K562 (cell line): ENCODE measurements around the gene RHOA. TPM values are rescaled to one million over a fixed set of nuclear protein-coding genes. Genes with fewer than 3 reads are reported as not detected.
A peak's percentile ranks its signal among the peaks of the same experiment; 100 is the strongest.

Experiments used
- ATAC-seq: fragments of 200-7000 bp; cut with Tn5 transposase; 3 replicates; pipeline ENCODE4 v1.9.1; 2020; ENCODE audit warnings: moderate library complexity
- BruUV-seq: library from RNA; stranded (reverse); fragments of 400-500 nt; replicated peaks from 2 replicates; lab custom pipeline; 2021; lab: Mats Ljungman, UMichigan
- CTCF ChIA-PET: fragments of 300-600 bp; formaldehyde crosslinking; extraction: SDS; loops from one replicate; lab custom pipeline; 2021; ENCODE audit warnings: low intra/inter-chr PET ratio; lab: Yijun Ruan, JAX
- POLR2A ChIA-PET: fragments of 300-600, 350-650 bp; sonication (Branson Sonifier 250); formaldehyde crosslinking; extraction: SDS; loops from one replicate; lab custom pipeline; 2021; ENCODE audit warnings: antibody characterized with exemption, inconsistent platforms; lab: Yijun Ruan, JAX
- DNase-seq, 4 experiments: peaks; one replicate each; pipeline versions ENCODE4 v3.0.0 to v3.0.0-alpha.2; 2011 to 2018; ENCODE audit warnings: low spot score in 3 of 4, mixed read lengths in 3 of 4; ENCODE audit errors: extremely low read depth in 1 of 4
- FAIRE-seq: peaks from 2 replicates; lab custom pipeline; 2011; peaks lifted over from hg19 to GRCh38; lab: Jason Lieb, UNC
- H2AFZ ChIP-seq: 2 replicates; pipeline ENCODE4 v1.6.0; 2011; ENCODE audit warnings: low read depth, low read length, control low read depth, inconsistent platforms
- H3K27ac ChIP-seq: fragments of 200-600 bp; 3 replicates; pipeline ENCODE4 v1.8.0; 2011; ENCODE audit warnings: low read depth, mild to moderate bottlenecking, control low read depth, inconsistent platforms, low read length, moderate library complexity, mixed read lengths; ENCODE audit errors: extremely low read depth
- H3K27me3 ChIP-seq, 2 experiments: fragments of 300-600 bp in 1 of 2; 2 replicates in 1 of 2; 3 replicates in 1 of 2; pipeline versions ENCODE4 v1.6.0 to v1.8.0; 2011; ENCODE audit warnings: inconsistent platforms in 2 of 2, low read length in 2 of 2, mild to moderate bottlenecking in 1 of 2, mixed read lengths in 1 of 2, moderate library complexity in 1 of 2; ENCODE audit not compliant: control insufficient read depth in 2 of 2, insufficient read depth in 2 of 2
- H3K36me3 ChIP-seq: fragments of 300-600 bp; 3 replicates; pipeline ENCODE4 v1.8.0; 2011; ENCODE audit warnings: mild to moderate bottlenecking, low read length, inconsistent platforms; ENCODE audit not compliant: control insufficient read depth, insufficient read depth
- H3K4me1 ChIP-seq, 2 experiments: fragments of 200-600 bp in 1 of 2; replicated peaks in 1 of 2; 2 replicates in 1 of 2; 3 replicates in 1 of 2; pipeline versions ENCODE4 v1.5.1 to v1.8.0; 2011; ENCODE audit warnings: inconsistent platforms in 2 of 2, low read length in 2 of 2, mild to moderate bottlenecking in 1 of 2, mixed read lengths in 1 of 2, moderate library complexity in 1 of 2; ENCODE audit not compliant: control insufficient read depth in 2 of 2, insufficient read depth in 2 of 2
- H3K4me2 ChIP-seq: 2 replicates; pipeline ENCODE4 v1.6.1; 2011; ENCODE audit warnings: low read length, control low read depth, inconsistent platforms, mixed read lengths; ENCODE audit not compliant: insufficient read depth
- H3K4me3 ChIP-seq: fragments of 200-600 bp; sonication (generic), shearing (Covaris generic); 2 replicates; pipeline ENCODE4 v1.5.1; 2016; ENCODE audit warnings: control low read depth, inconsistent platforms
- H3K79me2 ChIP-seq: fragments of 200-600 bp; 3 replicates; pipeline ENCODE4 v1.8.0; 2011; ENCODE audit warnings: low read length, inconsistent platforms; ENCODE audit not compliant: control insufficient read depth, insufficient read depth
- H3K9ac ChIP-seq, 2 experiments: 2 replicates each; pipeline versions ENCODE4 v1.6.0 to v1.6.1; 2011; ENCODE audit warnings: low read depth in 2 of 2, low read length in 2 of 2, control low read depth in 1 of 2, inconsistent platforms in 1 of 2, mild to moderate bottlenecking in 1 of 2, mixed read lengths in 1 of 2; ENCODE audit not compliant: insufficient read depth in 1 of 2
- H3K9me1 ChIP-seq: one replicate; pipeline ENCODE4 v1.6.0; 2011; ENCODE audit warnings: inconsistent platforms, mild to moderate bottlenecking, low read length, moderate library complexity; ENCODE audit not compliant: control insufficient read depth, insufficient read depth
- H3K9me3 ChIP-seq: replicated peaks from 2 replicates; pipeline ENCODE4 v1.5.1; 2011; ENCODE audit warnings: low read depth, low read length, inconsistent platforms; ENCODE audit not compliant: control insufficient read depth, insufficient read depth
- H4K20me1 ChIP-seq: replicated peaks from 2 replicates; pipeline ENCODE4 v1.6.1; 2011; ENCODE audit warnings: low read length, inconsistent platforms, mixed read lengths; ENCODE audit not compliant: control insufficient read depth, insufficient read depth
- CLOCK ChIP-seq: fragments of 250-450 bp; sonication (Bioruptor Pico); IDR thresholded peaks from 2 replicates; pipeline ENCODE4 v1.4.0; 2020; ENCODE audit warnings: mild to moderate bottlenecking, moderate library complexity, borderline replicate concordance
- HINFP ChIP-seq: fragments of 450-650 bp; conservative IDR thresholded peaks from 2 replicates; pipeline ENCODE4 v1.6.1; 2016; ENCODE audit warnings: missing genetic modification characterization, low read depth, mild to moderate bottlenecking, control low read depth, missing compliant biosample characterization
- IRF9 ChIP-seq: fragments of 450-650 bp; IDR thresholded peaks from 2 replicates; pipeline ENCODE4 v1.6.1; 2016; ENCODE audit warnings: missing biosample characterization, missing genetic modification characterization
- PCBP2 ChIP-seq: fragments of 200-400 bp; formaldehyde crosslinking; IDR thresholded peaks from 2 replicates; pipeline ENCODE4 v1.6.1; 2018; ENCODE audit warnings: low read length, low read depth, mild to moderate bottlenecking, moderate library complexity; ENCODE audit not compliant: poor library complexity, severe bottlenecking
- SAFB ChIP-seq: fragments of 200-400 bp; formaldehyde crosslinking; IDR thresholded peaks from 2 replicates; pipeline ENCODE4 v1.6.1; 2017; ENCODE audit warnings: low read depth, low read length, borderline replicate concordance
- ZBTB49 ChIP-seq: sonication (generic); formaldehyde crosslinking; IDR thresholded peaks from 2 replicates; pipeline ENCODE4 v1.8.0; 2022; ENCODE audit warnings: missing genetic modification reagents, mild to moderate bottlenecking, borderline replicate concordance
- ZNF146 ChIP-seq: IDR thresholded peaks from one replicate; pipeline ENCODE4 v1.6.1; 2018; ENCODE audit warnings: missing compliant biosample characterization; ENCODE audit not compliant: unreplicated experiment
- WGBS: fragments of 100-300 bp; shearing (Covaris generic); methylation state at CpG from one replicate; pipeline ENCODE4 v1.1.6; 2016; ENCODE audit warnings: low coverage, mixed read lengths; ENCODE audit not compliant: insufficient coverage; ENCODE audit errors: missing lambda C conversion rate; 5-methylcytosine and 5-hydroxymethylcytosine counted together
- in situ Hi-C: fragments of 300-500 bp; cut with MboI; formaldehyde crosslinking; loops from 4 replicates; pipeline ENCODE4 v1.15.0; 2018; ENCODE audit warnings: inconsistent platforms, mixed read lengths
- intact Hi-C: fragments of 100-400 bp; cut with micrococcal nuclease; formaldehyde crosslinking; loops from 2 replicates; pipeline ENCODE4 v1.14.2; 2022
- polyA plus RNA-seq, 8 experiments: library from polyadenylated mRNA; depleted of rRNA in 4 of 8; stranded (reverse) in 5 of 8; unstranded in 3 of 8; fragments of >200 nt; fragmentation: Nextera tagmentation in 2 of 8; fragmentation: Illumina TruSeq in 1 of 8; extraction: Ambion mirVana in 2 of 8; extraction: Trizol in 1 of 8; gene quantifications; 2 replicates each; pipeline versions ENCODE4 v1.2.1 to v1.2.3, GENCODE V29; 2011 to 2014; ENCODE audit warnings: inconsistent platforms in 1 of 8, missing spikeins in 1 of 8
- total RNA-seq, 7 experiments: library from RNA; depleted of rRNA in 6 of 7; stranded (reverse); fragments of >200 nt in 6 of 7; fragmentation: Illumina TruSeq in 2 of 7; extraction: Trizol in 2 of 7; gene quantifications; 2 replicates each; pipeline versions ENCODE4 v1.2.1 to v1.2.3, GENCODE V29; 2011 to 2021; ENCODE audit warnings: low replicate concordance in 1 of 7
- TF ChIP-seq, protein P1 (sequence below): fragments of 250-450 bp; sonication (Bioruptor Pico); IDR thresholded peaks from 2 replicates; pipeline ENCODE4 v1.5.0; 2022; ENCODE audit warnings: mild to moderate bottlenecking

The RHOA gene
- total and polyA plus RNA-seq, 9 of the 15 experiments (the other 6 are each of a cell fraction or from before 2014, with no cell fraction given): 136 to 540 (median 236) TPM

- TF ChIP-seq, protein P1, sequence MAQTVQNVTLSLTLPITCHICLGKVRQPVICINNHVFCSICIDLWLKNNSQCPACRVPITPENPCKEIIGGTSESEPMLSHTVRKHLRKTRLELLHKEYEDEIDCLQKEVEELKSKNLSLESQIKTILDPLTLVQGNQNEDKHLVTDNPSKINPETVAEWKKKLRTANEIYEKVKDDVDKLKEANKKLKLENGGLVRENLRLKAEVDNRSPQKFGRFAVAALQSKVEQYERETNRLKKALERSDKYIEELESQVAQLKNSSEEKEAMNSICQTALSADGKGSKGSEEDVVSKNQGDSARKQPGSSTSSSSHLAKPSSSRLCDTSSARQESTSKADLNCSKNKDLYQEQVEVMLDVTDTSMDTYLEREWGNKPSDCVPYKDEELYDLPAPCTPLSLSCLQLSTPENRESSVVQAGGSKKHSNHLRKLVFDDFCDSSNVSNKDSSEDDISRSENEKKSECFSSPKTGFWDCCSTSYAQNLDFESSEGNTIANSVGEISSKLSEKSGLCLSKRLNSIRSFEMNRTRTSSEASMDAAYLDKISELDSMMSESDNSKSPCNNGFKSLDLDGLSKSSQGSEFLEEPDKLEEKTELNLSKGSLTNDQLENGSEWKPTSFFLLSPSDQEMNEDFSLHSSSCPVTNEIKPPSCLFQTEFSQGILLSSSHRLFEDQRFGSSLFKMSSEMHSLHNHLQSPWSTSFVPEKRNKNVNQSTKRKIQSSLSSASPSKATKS (CRISPR knock-in tag): no peak
- TF ChIP-seq SAFB: no peak
Observed at GRCh38 chr3:49401766-49402165, 10.0 kb downstream of the RHOA start (continued).

DNA sequence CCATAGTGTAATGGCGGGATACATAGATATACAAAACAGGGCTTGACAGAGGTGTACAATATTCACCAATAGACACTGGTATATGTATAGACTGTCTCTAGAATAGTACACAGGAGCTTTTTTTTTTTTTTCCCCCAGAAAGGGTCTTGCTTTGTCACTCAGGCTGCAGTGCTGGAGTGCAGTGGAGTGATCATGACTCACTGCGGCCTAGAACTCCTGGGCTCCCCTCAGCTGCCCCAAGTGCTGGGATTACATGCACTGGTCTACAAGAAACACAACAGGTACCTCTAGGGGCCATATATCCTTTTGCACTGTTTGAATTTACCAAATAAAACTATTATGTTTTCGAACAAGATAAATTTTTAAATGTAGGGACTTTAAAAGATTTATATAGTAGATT is 12.3 kb downstream of the RHOA start:
- CTCF ChIA-PET: no interaction called here
- peaks cover 2% of the 10 kb centered on the region for H3K9me1 ChIP-seq
- H3K9me3 ChIP-seq: no peaks in the 10 kb centered on the region
- BruUV-seq: no TSS peak
- no peak overlapping the region for H3K4me2 ChIP-seq
- 67% methylated on average over 3 of the region's 3 CpGs for WGBS
- peaks cover 50% of the 10 kb centered on the region for H3K36me3 ChIP-seq
- peaks cover 19% of the 10 kb centered on the region for H4K20me1 ChIP-seq
- intact Hi-C loops (no loop called here), in situ Hi-C loops (no loop called here)
- FAIRE-seq (no peak), ATAC-seq (peak; percentile 69), DNase-seq (peak in 1 of 4 experiments; percentile 53)
- no peaks in the 10 kb centered on the region for H3K27me3 ChIP-seq
- peak overlapping the region; percentile 28; the same call in 1 of the 3 replicates for H3K27ac ChIP-seq
- H3K4me1 ChIP-seq: peaks cover 6 to 23% of the 10 kb centered on the region in 2 experiments; a peak in 3 of 5 replicates
- H3K4me3 ChIP-seq: no peak overlapping the region
- no peak overlapping the region for H2AFZ ChIP-seq
- H3K79me2 ChIP-seq: peaks cover 96% of the 10 kb centered on the region
- POLR2A ChIA-PET: interaction anchor here (2.1 kb wide), 1 partner anchor 10 kb away, joined by 7 read pairs; no protein-coding TSS in a partner anchor
- H3K9ac ChIP-seq: no peak overlapping the region
- no peak for TF ChIP-seq ZBTB49 (CRISPR knock-in tag)
- TF ChIP-seq ZNF146 (CRISPR knock-in tag): no peak
- no peak for TF ChIP-seq HINFP (tag)
- no peak for TF ChIP-seq IRF9
- no peak for TF ChIP-seq PCBP2
- TF ChIP-seq CLOCK (CRISPR knock-in tag): no peak
